Small intestine (tissue), 7 donors: Measurements from ENCODE around the gene SOD3. TPM values are rescaled to one million over a fixed set of nuclear protein-coding genes. Genes with fewer than 3 reads are reported as not detected.

ENCODE experiments used
- DNase-seq, 2 donors: peaks; one replicate each; pipeline versions ENCODE4 v3.0.0 to v3.0.0-alpha.2; 2013
- FAIRE-seq: peaks from 2 replicates; lab custom pipeline; 2012; peaks lifted over from hg19 to GRCh38; lab: Jason Lieb, UNC
- H3K27ac ChIP-seq, 3 donors: one replicate each; pipeline ENCODE4 v1.5.1; 2013; ENCODE audit warnings: low read length in 2 of 3, mild to moderate bottlenecking in 2 of 3, control low read depth in 1 of 3, inconsistent platforms in 1 of 3, low read depth in 1 of 3, moderate library complexity in 1 of 3
- H3K27me3 ChIP-seq, 3 donors: one replicate each; pipeline ENCODE4 v1.6.1; 2013; ENCODE audit warnings: low read length in 3 of 3, inconsistent platforms in 1 of 3; ENCODE audit not compliant: control insufficient read depth in 3 of 3, insufficient read depth in 3 of 3
- H3K36me3 ChIP-seq, 3 donors: one replicate each; pipeline ENCODE4 v1.6.1; 2013; ENCODE audit warnings: low read length in 3 of 3, inconsistent platforms in 1 of 3, low read depth in 1 of 3, mild to moderate bottlenecking in 1 of 3, moderate library complexity in 1 of 3; ENCODE audit not compliant: control insufficient read depth in 3 of 3, insufficient read depth in 2 of 3
- H3K4me1 ChIP-seq, 3 donors: one replicate each; pipeline ENCODE4 v1.6.1; 2013; ENCODE audit warnings: low read length in 2 of 3, inconsistent platforms in 1 of 3, low read depth in 1 of 3, mild to moderate bottlenecking in 1 of 3, moderate library complexity in 1 of 3; ENCODE audit not compliant: control insufficient read depth in 3 of 3, insufficient read depth in 2 of 3
- H3K4me3 ChIP-seq, 3 donors: one replicate each; pipeline ENCODE4 v1.5.1; 2013; ENCODE audit warnings: low read length in 3 of 3, control low read depth in 1 of 3, inconsistent platforms in 1 of 3, low read depth in 1 of 3, mild to moderate bottlenecking in 1 of 3, moderate library complexity in 1 of 3
- H3K9me3 ChIP-seq, 2 donors: one replicate each; pipeline ENCODE4 v1.6.1; 2013; ENCODE audit warnings: low read depth in 1 of 2, low read length in 1 of 2; ENCODE audit not compliant: control insufficient read depth in 2 of 2, insufficient read depth in 1 of 2
- WGBS, 3 donors: extraction: QIAGEN DNeasy Blood & Tissue Kit; methylation state at CpG; one replicate each; pipeline ENCODE4 v1.1.7; 2013; 5-methylcytosine and 5-hydroxymethylcytosine counted together
- polyA plus RNA-seq, 4 donors: library from polyadenylated mRNA; stranded (reverse) in 3 of 4; unstranded in 1 of 4; fragments of 200-250 nt in 3 of 4; fragments of 120-200 nt in 1 of 4; gene quantifications; one replicate each; pipeline versions ENCODE4 v1.2.1 to v1.2.3, GENCODE V29; 2013
- donor health status: healthy with polysubstance abuse.
- donor health status: control.
- donor health status: control.
- donor health status: Bipolar disorder and iron deficiency.
- donor health status: healthy.

Gene SOD3
- polyA plus RNA-seq, 4 donors, result 0.90 to 15.6 (median 1.6) TPM; not detected in 1

DNA sequence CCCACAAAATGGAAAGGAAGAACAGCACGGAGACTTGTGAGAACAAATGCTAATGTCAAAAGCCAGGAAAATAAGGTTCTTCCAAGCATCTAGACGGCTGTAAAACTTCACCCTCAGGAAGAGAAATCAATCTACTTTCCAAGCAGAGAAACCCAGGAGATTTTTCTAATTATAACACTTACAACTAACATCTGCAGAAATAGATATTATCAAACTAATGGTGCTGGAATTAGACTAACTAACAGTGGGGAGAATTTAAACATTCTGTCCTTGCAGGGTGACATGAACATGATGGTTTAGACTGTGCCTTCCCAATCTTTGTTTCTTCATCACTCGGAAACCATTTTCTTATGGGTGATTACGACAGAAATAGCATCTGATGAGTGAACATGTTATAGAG is 40.3 kb downstream of the SOD3 start:
- WGBS, 3 donors, result 89 to 92% (median 89%) methylated on average over 4 of the region's 4 CpGs

GRCh38 chr4:24836661-24837242 is 41.4 kb downstream of the SOD3 start:
- FAIRE-seq (no peak), DNase-seq (no peak)
- WGBS, 3 donors, result 84 to 91% (median 86%) methylated on average over 6 of the region's 6 CpGs
- Histone ChIP-seq H3K4me3 (no peak overlapping the region), H3K27me3 (no peaks in the 10 kb centered on the region), H3K9me3 (no peaks in the 10 kb centered on the region), H3K36me3 (peaks cover 0 to 14% (median 0%) of the 10 kb centered on the region in 3 donors), H3K27ac (no peak overlapping the region), H3K4me1 (no peaks in the 10 kb centered on the region)

More for the DNA sequence above, 40.3 kb downstream of the SOD3 start:
- DNase-seq, result no peak
- Histone ChIP-seq H3K4me1 (no peaks in the 10 kb centered on the region), H3K36me3 (peaks cover 0 to 21% (median 0%) of the 10 kb centered on the region in 3 donors), H3K27me3 (no peaks in the 10 kb centered on the region), H3K4me3 (no peak overlapping the region), H3K27ac (no peak overlapping the region), H3K9me3 (no peaks in the 10 kb centered on the region)
- FAIRE-seq, result no peak

DNA sequence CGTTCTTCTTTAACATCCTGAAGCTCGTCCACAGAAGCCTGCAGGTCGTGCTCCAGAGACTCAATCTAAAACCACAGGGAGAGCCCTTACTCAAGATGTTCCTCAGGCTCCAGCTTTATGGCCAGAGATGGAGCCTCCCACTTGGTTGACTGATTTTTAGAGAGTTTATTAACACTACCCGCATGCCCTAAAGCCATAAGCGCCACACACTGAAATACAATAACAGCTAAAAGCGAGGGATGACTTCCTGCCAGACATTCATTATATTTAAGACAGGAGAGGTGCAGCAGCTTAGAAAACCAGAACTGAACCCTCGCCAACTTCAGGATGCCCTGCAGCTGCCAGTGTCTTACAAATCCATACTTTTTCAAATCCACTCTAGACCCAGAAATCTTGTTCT is 42.0 kb downstream of the SOD3 start:
- Histone ChIP-seq H3K27ac (no peak overlapping the region), H3K36me3 (peaks cover 0 to 16% (median 0%) of the 10 kb centered on the region in 3 donors), H3K27me3 (no peaks in the 10 kb centered on the region), H3K9me3 (no peaks in the 10 kb centered on the region), H3K4me3 (no peak overlapping the region), H3K4me1 (no peaks in the 10 kb centered on the region)
- 86 to 93% (median 89%) methylated on average over 7 of the region's 7 CpGs for WGBS, 3 donors
- DNase-seq, result no peak
- no peak for FAIRE-seq

GRCh38 chr4:24837781-24838180 is 42.4 kb downstream of the SOD3 start:
- no peak for FAIRE-seq
- Histone ChIP-seq H3K36me3 (peaks cover 0 to 18% (median 0%) of the 10 kb centered on the region in 3 donors), H3K9me3 (no peaks in the 10 kb centered on the region)

GRCh38 chr4:24840362-24840761 is 45.0 kb downstream of the SOD3 start:
- 89 to 95% (median 92%) methylated on average over 5 of the region's 5 CpGs for WGBS, 3 donors
- DNase-seq (no peak), FAIRE-seq (no peak)
- peaks cover 0 to 15% (median 0%) of the 10 kb centered on the region in 3 donors for H3K36me3 ChIP-seq
- no peaks in the 10 kb centered on the region for H3K9me3 ChIP-seq
- no peaks in the 10 kb centered on the region for H3K27me3 ChIP-seq
- H3K4me3 ChIP-seq, result no peak overlapping the region
- H3K4me1 ChIP-seq, result no peaks in the 10 kb centered on the region
- H3K27ac ChIP-seq, result no peak overlapping the region

More at GRCh38 chr4:24837781-24838180, 42.4 kb downstream of the SOD3 start:
- 68 to 84% (median 74%) methylated on average over 5 of the region's 5 CpGs for WGBS, 3 donors
- Histone ChIP-seq H3K4me3 (no peak overlapping the region), H3K27ac (no peak overlapping the region), H3K27me3 (no peaks in the 10 kb centered on the region), H3K4me1 (no peaks in the 10 kb centered on the region)
- no peak for DNase-seq

DNA sequence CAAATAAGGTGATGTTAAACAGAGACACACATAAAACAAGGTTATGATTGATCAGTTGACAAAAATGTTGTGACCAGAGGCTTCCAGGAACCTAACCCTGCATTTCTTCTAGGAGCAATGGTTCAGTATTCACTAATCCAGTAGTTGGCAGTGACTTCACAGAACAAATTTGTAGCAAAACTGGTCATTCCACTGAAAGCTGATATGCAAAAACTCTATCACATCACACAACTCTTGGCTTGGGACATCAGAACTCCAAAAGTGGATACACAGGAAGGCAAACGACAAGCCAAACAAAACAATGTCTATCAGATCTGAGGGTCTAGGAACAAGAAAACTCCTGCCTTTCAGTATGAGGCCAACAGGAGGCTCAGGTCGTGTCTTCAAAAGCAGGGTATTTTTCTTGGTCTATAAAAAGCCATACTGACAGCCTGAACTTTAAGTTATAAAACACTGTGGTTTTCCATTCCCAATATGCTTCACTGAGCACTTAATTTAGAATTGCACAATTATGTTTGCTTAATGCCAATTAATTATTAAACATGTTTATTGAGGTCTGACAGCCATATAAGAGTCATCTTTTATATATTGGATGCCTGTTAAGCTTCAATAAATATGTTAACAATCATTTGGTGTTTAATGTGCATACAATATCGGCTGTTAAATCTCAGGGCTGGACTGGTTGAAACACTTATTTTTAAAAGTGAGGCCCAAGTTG is 45.6 kb downstream of the SOD3 start:
- FAIRE-seq (no peak), DNase-seq (peak in 1 of 2 donors; percentile 16)
- H3K9me3 ChIP-seq, result no peaks in the 10 kb centered on the region
- H3K36me3 ChIP-seq, result peaks cover 0 to 15% (median 0%) of the 10 kb centered on the region in 3 donors
- H3K4me3 ChIP-seq, result no peak overlapping the region
- no peaks in the 10 kb centered on the region for H3K27me3 ChIP-seq
- 47 to 59% (median 53%) methylated on average over 3 of the region's 3 CpGs for WGBS, 3 donors
- no peaks in the 10 kb centered on the region for H3K4me1 ChIP-seq
- no peak overlapping the region for H3K27ac ChIP-seq

GRCh38 chr4:24842356-24842755 is 47.0 kb downstream of the SOD3 start:
- no peaks in the 10 kb centered on the region for H3K9me3 ChIP-seq
- no peak overlapping the region for H3K4me3 ChIP-seq
- no peaks in the 10 kb centered on the region for H3K4me1 ChIP-seq
- WGBS, 3 donors, result 76 to 91% (median 86%) methylated on average over 9 of the region's 9 CpGs
- no peak overlapping the region for H3K27ac ChIP-seq
- no peak for FAIRE-seq
- no peak for DNase-seq
- peaks cover 0 to 14% (median 0%) of the 10 kb centered on the region in 3 donors for H3K36me3 ChIP-seq
- H3K27me3 ChIP-seq, result no peaks in the 10 kb centered on the region

GRCh38 chr4:24843096-24843495 is 47.7 kb downstream of the SOD3 start:
- no peaks in the 10 kb centered on the region for H3K4me1 ChIP-seq
- no peaks in the 10 kb centered on the region for H3K27me3 ChIP-seq
- no peaks in the 10 kb centered on the region for H3K9me3 ChIP-seq
- no peak overlapping the region for H3K27ac ChIP-seq
- peaks cover 0 to 10% (median 0%) of the 10 kb centered on the region in 3 donors for H3K36me3 ChIP-seq
- no peak overlapping the region for H3K4me3 ChIP-seq
- DNase-seq (no peak), FAIRE-seq (no peak)
- WGBS, 3 donors, result 44 to 61% (median 45%) methylated on average over 3 of the region's 3 CpGs
